ENCODE data around the gene SRRM3.
"Not testable (repeated sequence)": the region's sequence is repeated elsewhere in the genome, so short reads cannot be mapped to it uniquely, and the experiment has no call there.

Gene SRRM3

DNA sequence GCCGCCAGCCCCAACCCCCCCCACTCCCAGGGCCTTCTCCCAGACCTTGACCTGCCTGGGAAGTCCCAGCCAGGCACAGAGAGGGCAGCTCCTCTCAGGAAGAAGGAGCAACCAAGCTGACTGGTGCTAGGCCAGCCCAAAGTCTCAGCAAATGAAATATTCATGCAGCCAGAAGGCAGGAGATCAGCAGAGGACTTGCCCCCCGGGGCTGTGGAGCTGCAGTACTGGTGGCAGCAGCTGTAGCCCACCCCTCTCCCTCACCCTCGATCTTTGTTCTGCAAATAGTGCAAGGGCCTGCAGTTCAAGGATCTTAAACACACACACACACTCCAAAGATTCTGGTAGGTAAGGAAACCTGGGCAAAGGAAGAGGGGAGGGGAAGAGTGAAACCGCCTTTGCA lies 3.5 kb upstream of the SRRM3 start:
- Mint-ChIP-seq H3K27me3 (peaks cover 64% of the 10 kb centered on the region), H3K36me3 (ENCODE audit: insufficient read depth) (no peaks in the 10 kb centered on the region), H3K27ac (ENCODE audit: low read depth) (no peak overlapping the region), H3K4me1 (no peaks in the 10 kb centered on the region), H3K4me3 (no peak overlapping the region), H3K9me3 (no peaks in the 10 kb centered on the region)
- DNase-seq (ENCODE audit: low spot score in 2 of 2) (no peak), ATAC-seq (replicated peaks; ENCODE audit: extremely low read depth, poor library complexity, severe bottlenecking) (no peak)

DNA sequence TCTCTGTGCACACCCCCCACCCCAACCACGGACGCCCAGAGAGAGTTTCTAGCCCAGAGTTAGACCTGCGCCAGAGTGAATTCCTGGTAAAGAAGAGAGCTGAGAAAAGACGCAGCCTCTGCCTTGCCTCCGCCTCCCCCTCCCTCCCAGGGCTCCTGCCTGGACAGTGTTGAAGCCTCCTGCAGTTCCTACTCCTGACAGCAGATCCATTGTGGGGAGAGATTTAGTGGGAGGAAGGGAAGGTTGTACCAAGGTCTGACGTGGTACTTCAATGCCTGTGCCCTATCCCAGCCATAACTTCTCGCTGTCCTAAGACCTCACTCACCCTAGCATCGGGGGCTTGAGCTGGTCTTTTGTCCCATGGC lies 952 bp downstream of the SRRM3 start:
- Mint-ChIP-seq H3K4me1 (no peaks in the 10 kb centered on the region), H3K9me3 (peaks cover 6% of the 10 kb centered on the region), H3K27ac (ENCODE audit: low read depth) (no peak overlapping the region), H3K4me3 (no peak overlapping the region), H3K36me3 (ENCODE audit: insufficient read depth) (no peaks in the 10 kb centered on the region), H3K27me3 (peaks cover 61% of the 10 kb centered on the region)
- no peak for DNase-seq (ENCODE audit: low spot score in 2 of 2)
- ATAC-seq (replicated peaks; ENCODE audit: extremely low read depth, poor library complexity, severe bottlenecking) = no peak

- DNase-seq (ENCODE audit: low spot score in 2 of 2) = no peak
- H3K4me1 Mint-ChIP-seq = no peaks in the 10 kb centered on the region
- H3K9me3 Mint-ChIP-seq = peaks cover 6% of the 10 kb centered on the region
- no peaks in the 10 kb centered on the region for H3K36me3 Mint-ChIP-seq (ENCODE audit: insufficient read depth)
- H3K27ac Mint-ChIP-seq (ENCODE audit: low read depth) = no peak overlapping the region
- peaks cover 68% of the 10 kb centered on the region for H3K27me3 Mint-ChIP-seq
- no peak for ATAC-seq (replicated peaks; ENCODE audit: extremely low read depth, poor library complexity, severe bottlenecking)
- no peak overlapping the region for H3K4me3 Mint-ChIP-seq
Observed at GRCh38 chr7:76204147-76204546, 2.5 kb downstream of the SRRM3 start.

- DNase-seq (ENCODE audit: low spot score in 2 of 2) (no peak), ATAC-seq (replicated peaks; ENCODE audit: extremely low read depth, poor library complexity, severe bottlenecking) (no peak)
- no peaks in the 10 kb centered on the region for H3K4me1 Mint-ChIP-seq
- no peaks in the 10 kb centered on the region for H3K36me3 Mint-ChIP-seq (ENCODE audit: insufficient read depth)
- H3K27me3 Mint-ChIP-seq = peaks cover 82% of the 10 kb centered on the region
- peaks cover 6% of the 10 kb centered on the region for H3K9me3 Mint-ChIP-seq
- H3K4me3 Mint-ChIP-seq = no peak overlapping the region
- no peak overlapping the region for H3K27ac Mint-ChIP-seq (ENCODE audit: low read depth)
Observed at GRCh38 chr7:76206633-76207032, 4.9 kb downstream of the SRRM3 start.

- Mint-ChIP-seq H3K4me1 (no peaks in the 10 kb centered on the region), H3K27me3 (peaks cover 64% of the 10 kb centered on the region), H3K36me3 (ENCODE audit: insufficient read depth) (no peaks in the 10 kb centered on the region), H3K9me3 (peaks cover 1% of the 10 kb centered on the region), H3K4me3 (no peak overlapping the region), H3K27ac (ENCODE audit: low read depth) (no peak overlapping the region)
- no peak for DNase-seq (ENCODE audit: low spot score in 2 of 2)
- ATAC-seq (replicated peaks; ENCODE audit: extremely low read depth, poor library complexity, severe bottlenecking) = no peak
Observed at GRCh38 chr7:76209310-76209709, 7.6 kb downstream of the SRRM3 start.

GRCh38 chr7:76211216-76211615 lies 9.5 kb downstream of the SRRM3 start:
- Mint-ChIP-seq H3K27me3 (peaks cover 53% of the 10 kb centered on the region), H3K27ac (ENCODE audit: low read depth) (no peak overlapping the region), H3K4me3 (no peak overlapping the region), H3K36me3 (ENCODE audit: insufficient read depth) (no peaks in the 10 kb centered on the region), H3K9me3 (no peaks in the 10 kb centered on the region), H3K4me1 (no peaks in the 10 kb centered on the region)
- no peak for ATAC-seq (replicated peaks; ENCODE audit: extremely low read depth, poor library complexity, severe bottlenecking)
- no peak for DNase-seq (ENCODE audit: low spot score in 2 of 2)

DNA sequence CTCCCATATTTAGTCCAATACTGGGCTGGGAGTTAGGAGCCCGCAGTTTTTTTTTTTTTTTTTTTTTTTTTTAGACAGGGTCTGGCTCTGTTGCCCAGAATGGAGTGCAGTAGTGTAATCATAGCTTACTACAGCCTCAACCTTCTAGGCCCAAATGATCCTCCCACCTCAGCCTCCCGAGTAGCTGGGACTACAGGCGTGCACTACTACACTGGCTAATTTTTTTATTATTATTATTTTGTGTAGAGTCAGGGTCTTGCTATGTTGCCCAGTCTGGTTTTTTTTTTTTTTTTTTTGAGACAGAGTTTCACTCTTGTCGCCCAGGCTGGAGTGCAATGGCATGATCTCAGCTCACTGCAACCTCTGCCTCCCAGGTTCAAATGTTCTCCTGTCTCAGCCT lies 13.7 kb downstream of the SRRM3 start:
- ATAC-seq (replicated peaks; ENCODE audit: extremely low read depth, poor library complexity, severe bottlenecking); H3K4me3 Mint-ChIP-seq; DNase-seq (ENCODE audit: low spot score in 2 of 2); H3K9me3 Mint-ChIP-seq; H3K4me1 Mint-ChIP-seq; H3K36me3 Mint-ChIP-seq (ENCODE audit: insufficient read depth); H3K27ac Mint-ChIP-seq (ENCODE audit: low read depth): not testable (repeated sequence)
- H3K27me3 Mint-ChIP-seq = peaks cover 58% of the 10 kb centered on the region

GRCh38 chr7:76216381-76217082 lies 14.8 kb downstream of the SRRM3 start:
- H3K4me1 Mint-ChIP-seq = no peaks in the 10 kb centered on the region
- peaks cover 53% of the 10 kb centered on the region for H3K27me3 Mint-ChIP-seq
- H3K4me3 Mint-ChIP-seq = no peak overlapping the region
- no peak for DNase-seq (ENCODE audit: low spot score in 2 of 2)
- H3K9me3 Mint-ChIP-seq = no peaks in the 10 kb centered on the region
- H3K36me3 Mint-ChIP-seq (ENCODE audit: insufficient read depth) = peaks cover 2% of the 10 kb centered on the region
- ATAC-seq (replicated peaks; ENCODE audit: extremely low read depth, poor library complexity, severe bottlenecking) = no peak
- H3K27ac Mint-ChIP-seq (ENCODE audit: low read depth) = no peak overlapping the region

GRCh38 chr7:76217942-76218566 lies 16.4 kb downstream of the SRRM3 start:
- ATAC-seq (replicated peaks; ENCODE audit: extremely low read depth, poor library complexity, severe bottlenecking) = no peak
- H3K4me3 Mint-ChIP-seq = no peak overlapping the region
- H3K27ac Mint-ChIP-seq (ENCODE audit: low read depth) = no peak overlapping the region
- no peaks in the 10 kb centered on the region for H3K9me3 Mint-ChIP-seq
- peaks cover 66% of the 10 kb centered on the region for H3K27me3 Mint-ChIP-seq
- DNase-seq (ENCODE audit: low spot score in 2 of 2) = no peak
- no peaks in the 10 kb centered on the region for H3K4me1 Mint-ChIP-seq
- peaks cover 3% of the 10 kb centered on the region for H3K36me3 Mint-ChIP-seq (ENCODE audit: insufficient read depth)

- no peak overlapping the region for H3K4me3 Mint-ChIP-seq
Observed at GRCh38 chr7:76220185-76221057, 18.7 kb downstream of the SRRM3 start.

DNA sequence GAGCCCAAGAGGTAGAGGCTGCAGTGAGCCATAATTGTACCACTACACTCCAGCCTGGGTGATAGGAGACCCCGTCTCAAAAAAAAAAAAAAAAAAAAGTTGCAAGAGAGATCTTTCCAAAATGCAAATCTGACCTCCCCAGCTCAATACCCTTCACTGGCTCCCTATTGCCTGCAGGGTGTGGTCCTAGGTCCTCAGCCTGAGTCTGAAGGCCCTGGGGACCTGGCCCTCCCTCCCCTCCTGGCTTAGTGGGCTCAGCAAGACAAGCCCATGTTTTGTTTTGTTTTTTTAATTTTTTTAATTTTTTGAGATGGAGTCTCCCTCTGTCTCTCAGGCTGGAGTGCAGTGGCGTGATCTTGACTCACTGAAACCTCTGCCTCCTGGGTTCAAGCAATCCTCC lies 20.6 kb downstream of the SRRM3 start:
- no peak for ATAC-seq (replicated peaks; ENCODE audit: extremely low read depth, poor library complexity, severe bottlenecking)
- H3K9me3 Mint-ChIP-seq = peaks cover 5% of the 10 kb centered on the region
- no peak overlapping the region for H3K27ac Mint-ChIP-seq (ENCODE audit: low read depth)
- H3K4me3 Mint-ChIP-seq = no peak overlapping the region
- H3K27me3 Mint-ChIP-seq = peaks cover 76% of the 10 kb centered on the region
- DNase-seq (ENCODE audit: low spot score in 2 of 2) = no peak
- H3K36me3 Mint-ChIP-seq (ENCODE audit: insufficient read depth) = peaks cover 3% of the 10 kb centered on the region
- no peaks in the 10 kb centered on the region for H3K4me1 Mint-ChIP-seq

More at GRCh38 chr7:76220185-76221057, 18.7 kb downstream of the SRRM3 start:
- Mint-ChIP-seq H3K36me3 (ENCODE audit: insufficient read depth) (peaks cover 3% of the 10 kb centered on the region), H3K27me3 (peaks cover 74% of the 10 kb centered on the region), H3K4me1 (no peaks in the 10 kb centered on the region), H3K9me3 (no peaks in the 10 kb centered on the region), H3K27ac (ENCODE audit: low read depth) (no peak overlapping the region)
- DNase-seq (ENCODE audit: low spot score in 2 of 2) = no peak
- ATAC-seq (replicated peaks; ENCODE audit: extremely low read depth, poor library complexity, severe bottlenecking) = no peak

GRCh38 chr7:76222839-76223238 lies 21.1 kb downstream of the SRRM3 start:
- ATAC-seq (replicated peaks; ENCODE audit: extremely low read depth, poor library complexity, severe bottlenecking) (no peak), DNase-seq (ENCODE audit: low spot score in 2 of 2) (no peak)
- H3K27me3 Mint-ChIP-seq = peaks cover 76% of the 10 kb centered on the region
- peaks cover 5% of the 10 kb centered on the region for H3K9me3 Mint-ChIP-seq
- H3K4me1 Mint-ChIP-seq = no peaks in the 10 kb centered on the region
- H3K4me3 Mint-ChIP-seq = no peak overlapping the region
- no peak overlapping the region for H3K27ac Mint-ChIP-seq (ENCODE audit: low read depth)
- peaks cover 3% of the 10 kb centered on the region for H3K36me3 Mint-ChIP-seq (ENCODE audit: insufficient read depth)
